SKM-1 (cell line): ENCODE data around the gene CCDC158.
"Not testable (repeated sequence)": the region's sequence is repeated elsewhere in the genome, so short reads cannot be mapped to it uniquely, and the experiment has no call there.

Experiments
- DNase-seq: peaks from one replicate; lab custom pipeline; 2025; ENCODE audit not compliant: unreplicated experiment; lab: John Stamatoyannopoulos, UW

Gene CCDC158

DNA sequence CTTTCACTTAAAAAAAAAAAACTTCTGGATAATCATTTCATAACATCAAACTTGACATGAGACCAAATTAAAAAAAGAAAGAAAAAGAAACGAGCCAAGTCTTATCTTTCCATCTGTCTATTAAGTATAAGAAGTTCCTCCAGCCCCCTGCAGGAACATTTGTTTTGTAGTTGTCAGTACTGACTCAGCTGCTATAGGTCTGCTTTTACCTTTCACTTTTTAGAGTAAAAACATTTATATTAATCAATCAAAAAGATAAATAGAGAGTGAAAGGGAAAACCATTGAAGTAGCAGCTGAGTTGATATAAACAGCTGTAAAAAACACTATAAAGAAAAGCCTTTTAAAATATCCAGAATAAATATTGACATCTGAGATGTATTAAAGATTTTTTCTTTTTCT, 46.1 kb downstream of the CCDC158 start:
- DNase-seq = no peak

DNA sequence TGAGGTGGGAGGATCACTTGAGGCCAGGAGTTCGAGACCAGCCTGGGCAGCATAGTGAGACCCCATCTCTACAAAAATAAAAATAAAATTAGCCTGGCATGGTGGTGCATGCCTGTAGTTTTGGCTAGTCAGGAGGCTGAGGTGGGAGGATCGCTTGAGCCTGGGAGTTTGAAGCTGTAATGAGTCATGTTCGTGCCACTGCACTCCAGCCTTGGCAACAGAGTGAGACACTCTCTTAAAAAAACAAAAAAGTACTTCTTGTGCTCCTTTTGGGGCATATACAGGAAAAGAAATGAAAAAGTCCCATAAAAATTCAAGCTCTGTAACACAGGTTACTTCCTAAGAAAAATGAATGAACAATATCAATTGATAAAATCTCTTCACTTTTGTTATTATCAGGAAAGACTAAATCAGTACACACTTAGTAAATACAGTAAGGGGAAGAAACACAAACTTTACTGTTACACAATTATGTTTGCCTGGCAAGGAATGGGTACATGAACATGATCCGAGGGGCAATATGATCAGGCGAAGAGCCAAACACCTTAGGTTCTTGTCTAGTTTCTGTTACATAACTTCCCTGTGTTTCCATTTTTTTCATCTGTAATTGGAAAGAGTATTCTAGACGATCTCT, 46.9 kb downstream of the CCDC158 start:
- DNase-seq = no peak

DNA sequence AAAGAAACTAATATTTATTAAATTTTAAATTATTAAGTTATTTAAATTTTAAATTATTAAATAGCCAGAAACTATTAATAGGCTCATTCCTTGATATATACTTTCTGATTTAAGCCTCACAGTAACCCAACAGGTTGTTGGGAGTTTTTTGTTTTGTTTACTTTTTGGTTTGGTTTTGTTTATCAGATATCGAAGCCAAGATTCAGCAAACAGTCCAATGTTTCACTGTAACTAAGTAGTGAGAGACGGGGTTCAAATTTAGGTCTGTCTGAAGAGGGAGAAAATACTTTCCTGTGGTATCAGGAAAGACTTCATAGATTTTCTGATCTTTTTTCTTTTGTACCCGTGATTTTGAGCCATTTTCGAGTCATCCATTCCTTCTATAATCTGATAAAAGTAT, 54.2 kb downstream of the CCDC158 start:
- DNase-seq = no peak

DNA sequence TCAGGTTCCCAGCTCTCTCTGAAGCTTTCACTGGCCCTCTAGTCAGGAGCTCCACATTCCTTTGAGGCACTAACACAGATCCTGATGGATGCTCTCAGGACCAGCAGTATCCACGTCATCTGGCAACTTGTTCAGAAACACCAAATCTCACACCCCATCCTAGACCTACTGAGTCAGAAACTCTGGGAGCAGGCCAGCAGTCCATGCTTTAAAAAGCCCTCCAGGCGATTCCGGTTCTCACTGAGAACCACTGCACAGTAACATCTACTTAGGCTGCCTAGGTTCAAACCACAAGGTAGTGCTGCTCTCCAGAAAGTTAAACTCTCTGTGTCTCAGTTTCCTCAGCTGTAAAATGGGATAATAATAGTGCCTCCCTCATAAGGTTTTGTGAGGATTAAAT, 55.3 kb downstream of the CCDC158 start:
- no peak for DNase-seq

DNA sequence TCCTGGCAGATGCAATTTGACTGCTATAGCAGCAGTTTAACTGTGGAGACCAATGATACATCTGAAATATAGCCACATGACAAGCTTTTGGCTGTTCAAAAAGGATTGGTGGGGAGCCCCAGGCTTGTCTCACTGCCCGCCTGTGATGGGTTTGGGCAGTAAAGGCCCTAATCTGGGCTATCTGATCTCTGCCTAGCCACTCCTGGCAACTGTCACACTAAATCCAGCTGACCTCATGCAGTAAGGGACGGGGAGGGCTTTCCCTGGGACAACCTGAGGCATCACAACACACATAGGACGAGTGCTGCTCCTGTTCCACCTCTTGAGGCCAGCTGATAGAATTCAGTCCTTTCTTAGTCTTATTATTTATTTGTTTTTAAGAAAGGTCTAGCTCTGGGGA, 56.2 kb downstream of the CCDC158 start:
- no peak for DNase-seq

DNA sequence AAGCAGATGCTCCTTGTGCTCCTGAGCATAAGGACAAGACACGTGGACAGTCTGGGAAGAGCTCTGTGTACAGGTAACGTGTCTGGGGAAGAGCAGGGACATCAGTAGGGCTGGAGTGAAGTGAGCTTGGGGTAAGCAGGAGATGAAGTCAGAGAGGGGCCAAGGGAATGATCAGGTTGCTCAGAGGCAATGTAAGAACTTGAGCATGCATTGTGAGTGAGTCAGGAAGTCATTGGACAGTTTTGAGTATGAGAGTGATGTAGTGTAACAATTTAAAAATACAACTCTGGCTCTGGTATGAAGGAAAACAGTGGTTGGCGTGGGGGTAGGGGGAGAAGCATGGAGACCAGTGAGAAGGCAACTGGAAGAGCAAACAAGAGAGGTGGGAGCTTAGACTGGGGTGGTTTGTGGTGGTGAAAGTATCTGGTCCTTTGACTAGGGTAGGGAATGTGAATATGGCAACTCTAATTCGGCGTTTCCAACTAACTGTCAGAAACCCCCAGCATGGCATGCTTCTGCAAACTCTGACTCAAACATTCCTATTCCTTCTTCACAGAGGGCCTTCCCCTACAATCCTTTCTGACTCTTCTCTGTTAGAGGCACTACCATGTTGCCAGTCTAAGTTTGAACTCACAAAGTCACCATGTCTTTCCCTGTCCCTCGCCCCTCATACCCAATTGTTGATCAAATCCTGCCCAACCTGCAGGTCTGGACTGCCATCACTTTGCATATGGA, 57.2 kb downstream of the CCDC158 start:
- DNase-seq = no peak

DNA sequence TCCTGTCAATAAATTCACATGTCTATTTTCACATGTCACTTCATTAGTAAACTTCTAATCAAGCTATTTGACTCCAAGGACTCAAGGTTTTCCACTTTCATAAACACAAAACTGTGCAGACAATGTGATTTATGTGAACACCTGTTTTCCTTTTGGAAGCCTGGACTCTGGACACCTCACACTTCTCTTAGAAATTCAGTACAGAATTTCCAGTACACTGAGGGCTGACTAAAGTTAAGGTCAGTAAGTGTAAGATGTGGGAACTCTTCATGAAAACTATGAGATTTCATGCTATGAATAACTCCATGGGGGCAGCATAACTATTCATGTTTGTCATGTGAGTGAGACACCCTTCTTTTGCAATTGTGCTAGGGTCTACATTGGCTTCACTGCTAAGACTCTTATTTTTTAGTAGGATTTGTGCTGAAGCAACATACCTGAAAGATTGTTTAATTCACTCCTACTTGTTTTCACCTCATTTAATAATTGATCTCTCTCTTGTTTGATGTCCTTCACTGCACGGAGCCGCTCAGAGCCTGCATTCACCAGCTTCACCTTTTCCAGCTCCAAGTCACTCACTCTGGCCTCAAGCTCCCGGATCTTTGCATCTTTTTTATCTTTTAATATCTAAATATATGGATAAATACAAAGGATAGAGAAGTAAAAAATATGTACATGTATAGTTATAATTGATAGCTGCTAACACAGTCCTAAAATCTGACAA, 59.1 kb downstream of the CCDC158 start:
- no peak for DNase-seq

DNA sequence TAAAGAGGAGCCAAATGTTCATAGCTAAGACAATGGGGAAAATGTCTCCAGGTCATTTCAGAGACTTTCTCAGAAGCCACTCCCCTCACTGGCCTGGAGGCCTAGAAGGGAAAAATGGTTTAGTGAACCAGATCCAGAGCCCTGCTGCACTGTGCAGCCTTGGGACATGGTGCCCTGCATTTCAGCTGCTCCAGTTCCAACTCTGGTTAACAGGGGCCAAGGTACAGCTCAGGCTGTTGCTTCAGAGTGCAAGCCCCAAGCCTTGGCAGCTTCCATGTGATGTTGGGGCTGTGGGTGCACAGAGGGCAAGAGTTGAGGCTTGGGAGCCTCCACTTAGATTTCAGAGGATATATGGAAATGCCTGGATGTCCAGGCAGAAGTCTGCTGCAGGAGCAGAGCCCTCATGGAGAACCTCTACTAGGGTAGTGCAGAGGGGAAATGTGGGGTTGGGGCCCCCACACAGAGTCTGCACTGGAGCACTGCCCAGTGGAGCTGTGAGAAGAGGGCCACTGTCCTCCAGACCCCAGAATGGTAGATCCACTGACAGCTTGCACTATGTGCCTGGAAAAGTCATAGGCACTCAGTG, 61.0 kb downstream of the CCDC158 start:
- DNase-seq = not testable (repeated sequence)

DNA sequence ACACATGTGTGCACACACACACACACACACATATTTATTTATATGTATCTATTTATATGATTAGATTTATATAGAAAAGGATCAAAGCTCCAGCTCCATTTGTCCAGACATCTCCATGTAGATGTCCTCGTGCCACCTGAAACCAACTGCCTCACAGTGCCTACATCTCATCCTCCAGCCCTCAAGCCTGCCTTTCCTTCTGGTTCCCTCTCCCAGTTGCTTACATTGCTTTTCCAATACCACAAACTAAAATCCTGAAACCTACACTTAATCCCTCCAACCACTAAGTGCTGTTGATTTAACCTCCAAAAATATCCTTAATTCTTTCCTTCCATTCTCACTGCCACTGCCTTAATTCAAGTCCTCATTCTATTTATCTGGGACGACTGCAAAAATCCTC, 63.0 kb downstream of the CCDC158 start:
- no peak for DNase-seq

DNA sequence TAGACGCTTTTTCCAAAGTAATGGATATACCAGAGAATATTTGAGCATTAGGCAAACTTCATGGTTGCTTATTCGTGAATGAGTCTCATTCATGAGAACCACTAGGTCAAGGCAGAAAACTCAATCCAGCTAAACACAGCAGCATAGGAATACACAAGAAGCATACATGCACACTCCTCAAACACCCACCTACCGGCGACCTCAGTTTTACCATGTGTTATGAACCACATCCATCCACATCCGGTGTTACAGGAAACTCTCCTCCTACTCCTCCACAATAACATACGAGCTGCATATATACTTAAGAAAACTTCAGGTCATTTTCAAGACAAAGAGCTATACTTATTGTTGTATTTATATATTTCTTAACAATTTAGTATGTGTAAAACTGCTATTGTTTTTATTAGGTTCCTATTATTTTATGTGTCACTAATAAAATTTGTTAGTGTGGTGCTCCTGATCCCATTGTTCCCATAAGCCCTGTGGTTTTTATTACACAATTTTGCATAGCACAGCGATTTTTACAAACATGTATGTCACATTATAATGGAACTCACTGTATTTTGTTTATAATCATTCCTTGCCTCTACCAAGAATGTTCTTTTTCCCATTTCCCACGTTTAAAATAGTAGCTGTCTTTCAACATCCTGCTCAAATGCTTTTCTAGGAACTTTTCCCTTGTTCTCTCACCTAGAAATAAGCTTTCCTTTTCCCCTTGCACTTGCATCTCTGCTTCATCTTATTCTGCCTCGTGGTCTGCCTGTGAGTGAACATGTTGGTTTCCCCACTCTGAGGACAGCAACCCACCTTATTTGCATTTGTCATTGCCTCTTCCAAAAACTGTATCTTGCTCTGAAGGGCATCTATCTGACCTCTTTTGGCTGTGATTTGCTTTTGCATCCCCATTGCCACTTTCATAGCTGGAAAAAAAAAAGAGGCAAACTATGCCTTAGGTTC, 66.1 kb downstream of the CCDC158 start:
- no peak for DNase-seq

DNA sequence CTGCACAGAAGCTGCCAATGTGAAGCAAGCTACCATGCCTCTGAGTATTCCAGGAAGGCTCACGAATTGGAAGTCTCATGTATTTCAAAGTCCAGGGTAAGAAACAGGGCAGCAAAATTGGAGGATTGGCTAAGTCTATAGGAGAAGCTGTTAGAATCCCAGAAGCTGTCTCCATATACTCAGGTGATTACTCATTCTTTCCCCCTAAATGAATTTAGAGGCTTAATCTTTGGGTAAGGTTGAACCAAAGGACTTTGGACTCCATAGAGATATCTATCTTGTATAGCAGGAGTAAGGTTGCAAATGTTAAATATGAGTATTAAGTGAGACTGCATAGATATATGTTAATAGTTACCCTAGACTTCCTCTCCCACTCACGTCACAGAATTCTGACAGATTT, 78.1 kb downstream of the CCDC158 start:
- DNase-seq = no peak

DNA sequence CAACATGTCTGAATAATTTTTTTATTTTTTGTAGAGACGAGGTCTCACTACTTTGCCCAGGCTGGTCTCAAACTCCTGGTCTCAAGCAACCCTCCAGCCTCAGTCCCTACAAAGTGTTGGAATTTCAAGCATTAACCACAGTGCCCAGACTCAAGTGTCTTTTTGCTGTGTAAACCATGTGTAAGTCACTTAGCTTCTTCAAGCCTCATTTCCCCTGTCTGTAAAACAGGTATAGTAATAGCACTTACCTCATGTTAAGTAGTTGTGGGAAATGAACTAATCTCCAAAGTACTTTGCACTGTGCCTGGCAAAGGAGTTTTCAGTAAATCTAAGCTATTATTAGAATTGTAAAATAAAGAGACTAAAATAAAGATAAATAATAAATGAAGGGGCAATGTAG, 78.8 kb downstream of the CCDC158 start:
- no peak for DNase-seq

DNA sequence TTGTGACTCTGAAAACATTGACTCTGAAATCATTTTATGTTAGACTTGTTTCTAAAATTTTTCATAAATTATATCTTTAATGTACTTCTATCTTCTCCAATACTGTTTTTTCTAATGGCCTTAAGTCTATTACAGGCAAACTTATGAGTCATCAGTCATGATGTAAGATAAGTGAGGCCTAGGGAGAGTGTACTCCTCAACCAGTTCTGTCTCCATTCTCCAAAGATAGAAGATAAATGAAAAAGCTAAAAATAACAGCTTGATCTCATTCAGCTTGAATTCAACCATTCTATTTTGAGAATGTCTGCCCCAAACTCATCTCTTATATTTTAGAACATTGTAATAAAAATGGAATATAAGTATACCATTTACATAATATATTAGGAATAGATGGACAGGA, 79.9 kb downstream of the CCDC158 start:
- DNase-seq = no peak

DNA sequence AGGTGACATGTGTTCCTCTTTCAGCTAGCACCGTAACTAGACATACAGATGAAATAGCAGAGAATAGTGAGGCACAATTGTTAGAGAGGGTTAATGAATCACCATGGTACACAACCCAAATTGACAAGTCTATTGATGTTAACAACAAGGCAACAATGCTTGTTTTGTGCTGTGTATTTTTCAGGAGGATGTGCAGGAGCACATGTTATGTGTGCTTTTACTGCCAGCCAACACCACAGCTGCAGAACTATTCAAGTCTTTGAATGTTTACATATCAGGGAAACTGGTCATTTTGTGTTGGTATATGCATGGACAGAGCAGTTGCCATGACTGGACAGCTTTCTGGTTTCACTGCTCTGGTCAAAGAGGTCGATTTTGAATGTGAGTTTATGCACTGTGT, 81.6 kb downstream of the CCDC158 start:
- no peak for DNase-seq

DNA sequence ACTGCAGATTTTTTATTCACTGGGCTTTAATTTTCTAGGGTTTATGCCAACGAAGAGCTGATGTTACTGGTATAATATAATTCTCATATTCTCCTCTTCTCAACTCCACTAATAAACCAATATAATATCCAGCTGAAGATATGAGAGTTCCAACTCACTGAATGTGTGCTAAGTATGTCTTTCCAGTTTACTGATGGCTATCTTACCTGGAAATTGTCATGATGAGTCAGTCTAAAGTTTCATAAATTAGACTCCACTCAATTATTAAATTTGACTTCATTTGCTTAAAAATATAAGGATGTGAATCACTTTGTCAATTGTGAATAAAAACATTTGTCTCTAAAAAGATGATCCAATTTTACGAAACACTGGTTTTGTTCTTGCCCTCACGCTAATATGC, 86.1 kb downstream of the CCDC158 start:
- DNase-seq = no peak

DNA sequence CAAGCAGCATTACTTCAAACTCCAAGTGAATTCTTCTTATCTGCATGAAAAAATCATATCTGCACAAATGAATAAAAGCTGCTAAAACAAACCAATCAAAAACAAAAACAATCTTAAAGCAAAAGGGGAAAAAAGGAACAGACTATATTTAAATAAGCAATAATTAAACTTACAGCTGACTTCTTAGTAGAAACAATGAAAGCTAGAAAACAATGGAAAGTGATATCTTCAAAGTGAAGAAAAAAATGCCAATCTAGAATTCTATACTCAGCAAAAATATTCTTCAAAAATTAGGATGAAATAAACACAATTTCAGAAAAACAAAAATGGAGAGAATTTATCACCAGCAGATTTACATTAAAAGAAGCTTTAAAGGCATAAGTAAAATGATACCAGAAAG, 94.4 kb downstream of the CCDC158 start:
- no peak for DNase-seq

DNA sequence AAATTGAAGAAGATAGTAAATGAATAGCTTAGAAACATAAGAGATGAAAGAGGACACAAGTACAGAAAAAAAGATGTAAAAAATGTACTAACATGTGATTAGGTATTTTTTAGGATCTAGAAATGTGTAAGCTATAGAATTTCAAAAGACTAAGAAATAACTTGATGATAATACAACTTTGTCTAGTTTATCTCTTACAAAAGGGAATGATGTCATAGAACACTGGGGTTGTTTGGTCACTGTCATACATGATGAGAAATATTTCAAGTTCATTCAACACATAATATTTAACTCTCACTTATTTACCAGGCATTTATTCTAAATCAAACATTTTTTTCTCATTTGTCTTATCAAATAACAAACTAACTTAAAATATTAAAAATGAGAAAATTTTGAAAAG, 95.9 kb downstream of the CCDC158 start:
- no peak for DNase-seq

DNA sequence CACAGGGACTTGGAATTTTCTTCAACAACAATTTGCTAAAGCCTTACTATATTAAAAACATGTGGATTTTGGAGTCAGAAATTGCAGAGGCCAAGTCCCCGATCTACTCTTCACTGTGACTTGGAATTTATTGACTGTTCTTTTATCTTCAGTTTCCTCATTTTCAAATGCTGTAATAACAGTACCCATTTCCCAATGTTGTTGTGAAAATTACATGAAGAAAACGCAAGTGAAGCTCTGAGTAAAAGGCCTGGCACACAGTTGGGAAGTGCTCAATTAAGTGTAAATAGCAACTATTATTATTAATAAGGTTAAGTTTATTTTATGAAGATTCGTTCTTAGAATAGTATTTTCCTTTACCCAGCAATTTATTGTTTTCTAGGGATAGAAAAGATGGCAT, 98.7 kb downstream of the CCDC158 start:
- no peak for DNase-seq

DNA sequence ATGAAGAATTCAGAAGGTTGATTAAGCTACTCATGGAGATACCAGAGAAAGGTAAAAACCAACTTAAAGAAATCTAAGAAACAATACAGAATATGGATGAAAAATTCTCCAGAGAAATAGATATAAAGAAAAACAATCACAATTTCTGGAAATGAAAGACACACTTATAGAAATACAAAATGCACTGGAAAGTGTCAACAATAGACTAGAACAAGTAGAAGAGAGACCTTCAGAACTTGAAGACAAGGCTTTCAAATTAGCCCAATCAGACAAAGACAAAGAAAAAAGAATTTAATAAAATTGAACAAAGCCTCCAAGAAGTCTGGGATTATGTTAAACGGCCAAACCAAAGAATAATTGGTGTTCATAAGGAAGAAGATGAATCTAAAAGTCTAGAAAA, 104.8 kb downstream of the CCDC158 start:
- no peak for DNase-seq

DNA sequence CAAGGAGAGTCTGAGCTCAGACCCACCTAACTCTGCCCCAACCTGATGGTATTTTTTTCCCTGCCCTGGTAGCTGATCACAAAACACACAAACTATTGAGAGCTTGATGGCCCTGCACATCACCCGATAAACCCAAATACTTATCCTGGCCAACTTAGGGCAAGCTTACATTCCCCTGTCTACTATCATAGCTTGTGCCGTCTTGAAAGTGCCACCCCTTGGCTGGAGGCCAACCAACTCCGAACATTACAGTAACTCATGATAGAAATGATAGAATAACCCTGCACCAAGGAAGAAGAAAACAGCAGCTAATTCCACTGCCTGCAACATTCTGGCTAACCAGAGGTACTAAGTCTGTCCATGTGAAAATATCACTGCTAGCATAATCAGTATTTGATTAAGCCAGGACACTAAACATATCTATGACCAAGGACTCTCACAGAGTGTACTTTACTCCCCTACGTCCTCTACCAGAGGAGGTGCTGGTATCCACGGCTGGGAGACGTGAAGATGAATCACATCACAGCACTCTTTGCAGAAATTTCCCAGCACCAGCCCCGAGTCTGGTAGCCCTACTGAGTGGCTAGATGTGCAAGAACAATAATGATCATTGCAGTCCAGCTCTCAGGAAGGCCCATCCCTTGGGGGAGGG, 105.5 kb downstream of the CCDC158 start:
- no peak for DNase-seq
